Kidney capillary endothelial cell (primary cell): Measurements from ENCODE around the gene COA7.
A peak's percentile ranks its signal among the peaks of the same experiment; 100 is the strongest.
"Not testable (repeated sequence)": the region's sequence is repeated elsewhere in the genome, so short reads cannot be mapped to it uniquely, and the experiment has no call there.

Experiments
- DNase-seq: peaks from one replicate; pipeline ENCODE4 v3.0.0-alpha.2; 2018; ENCODE audit warnings: low spot score

COA7 gene

DNA sequence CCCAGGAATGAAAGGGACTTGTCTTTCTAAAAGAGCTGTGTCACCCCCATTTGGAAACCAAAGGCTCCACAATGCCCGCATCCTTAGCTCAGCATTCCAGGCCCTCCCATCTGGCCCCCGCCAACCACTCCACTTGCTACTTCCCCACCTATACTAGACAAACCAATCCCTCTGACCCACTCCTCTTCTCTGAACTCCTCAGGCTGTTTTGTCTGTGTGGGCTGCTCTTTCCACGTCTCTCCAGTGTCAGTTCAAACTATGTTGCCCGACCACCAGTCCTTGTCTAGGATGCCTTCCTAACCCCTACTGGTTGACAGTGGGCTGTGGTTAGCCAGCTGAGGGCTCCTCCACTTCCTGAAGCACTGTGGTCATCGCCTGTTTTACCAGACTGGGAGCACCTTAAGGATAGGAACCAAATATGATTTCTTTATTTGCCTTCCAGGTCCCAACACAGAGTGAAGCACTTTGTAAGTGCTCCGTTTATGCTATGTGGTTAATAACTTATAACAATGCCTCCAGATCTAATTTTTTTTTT is 8.1 kb upstream of the COA7 start:
- DNase-seq = no peak

- DNase-seq = peak; percentile 78
These were observed 5.0 kb upstream of the COA7 start for GRCh38 chr1:52702886-52703787.

DNA sequence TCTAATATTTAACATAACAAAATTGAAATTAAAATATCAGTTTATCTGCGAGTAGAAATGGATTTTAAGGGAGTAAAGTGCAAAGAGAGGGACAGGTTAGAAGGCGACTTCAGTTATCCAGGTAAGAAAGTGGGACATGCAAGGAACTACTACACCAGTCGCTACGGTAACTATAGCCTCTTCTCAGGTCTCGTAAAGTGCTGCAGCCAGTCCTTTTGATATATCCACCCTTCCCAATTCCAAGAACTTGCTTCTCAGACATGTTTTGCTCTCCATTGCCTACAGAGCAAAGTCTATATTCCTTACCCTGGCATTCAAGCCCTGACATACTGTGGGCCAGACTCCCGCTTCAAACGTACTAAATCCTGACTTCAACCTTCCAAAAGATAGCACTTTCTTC is 2.5 kb downstream of the COA7 start:
- DNase-seq = no peak

DNA sequence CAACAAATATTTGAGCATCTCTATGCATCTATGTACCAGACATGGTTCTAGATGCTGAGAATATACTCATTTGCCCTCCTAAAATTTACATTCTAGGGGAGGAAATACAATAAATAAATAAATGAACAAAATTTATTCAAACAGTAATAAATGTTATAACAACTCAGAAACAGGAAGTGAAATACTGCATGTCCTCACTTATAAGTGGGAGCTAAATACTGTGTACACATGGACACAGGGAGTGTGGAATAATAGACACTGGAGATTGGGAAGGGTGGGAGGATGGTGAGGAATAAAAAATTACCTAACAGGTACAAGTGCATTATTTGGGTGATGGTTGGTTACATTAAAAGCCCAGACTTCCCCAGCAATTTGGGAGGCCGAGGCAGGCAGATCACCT is 4.3 kb downstream of the COA7 start:
- no peak for DNase-seq

DNA sequence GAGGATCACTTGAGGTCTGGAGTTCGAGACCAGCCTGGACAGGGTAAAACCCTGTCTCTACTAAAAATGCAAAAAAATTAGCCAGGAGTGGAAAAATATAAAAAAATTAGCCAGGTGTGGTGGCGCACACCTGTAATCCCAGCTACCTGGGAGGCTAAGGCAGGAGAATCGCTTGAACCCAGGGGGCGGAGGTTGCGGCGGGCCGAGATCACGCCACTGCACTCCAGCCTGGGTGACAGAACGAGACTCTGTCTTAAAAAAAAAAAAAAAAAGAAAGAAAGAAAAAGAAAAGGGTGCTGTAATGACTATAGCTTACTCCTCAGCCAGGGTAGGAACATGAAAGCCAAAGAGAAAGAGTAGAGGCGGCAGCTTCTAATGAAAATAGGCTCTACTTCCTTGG is 4.8 kb downstream of the COA7 start:
- DNase-seq = not testable (repeated sequence)

GRCh38 chr1:52692697-52693096 is 5.5 kb downstream of the COA7 start:
- no peak for DNase-seq

DNA sequence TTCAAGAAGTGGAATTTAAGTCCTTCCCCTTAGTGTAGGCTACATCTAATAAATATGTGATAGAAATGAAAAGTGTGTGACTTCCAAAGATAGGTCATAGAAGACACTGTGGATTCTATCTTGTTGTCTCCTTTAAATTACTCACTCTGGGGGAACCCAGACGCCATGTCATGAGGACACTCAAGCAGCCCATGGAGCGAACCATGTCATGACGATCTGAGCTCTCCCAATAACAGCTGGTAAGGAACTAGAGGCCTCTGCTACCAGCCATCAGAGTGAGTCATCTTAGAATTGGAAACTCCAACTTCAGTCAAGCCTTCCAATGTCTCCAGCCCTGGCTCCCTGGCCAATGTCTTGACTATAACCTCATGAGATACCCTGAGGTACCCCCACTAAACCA is 6.3 kb downstream of the COA7 start:
- DNase-seq = no peak

DNA sequence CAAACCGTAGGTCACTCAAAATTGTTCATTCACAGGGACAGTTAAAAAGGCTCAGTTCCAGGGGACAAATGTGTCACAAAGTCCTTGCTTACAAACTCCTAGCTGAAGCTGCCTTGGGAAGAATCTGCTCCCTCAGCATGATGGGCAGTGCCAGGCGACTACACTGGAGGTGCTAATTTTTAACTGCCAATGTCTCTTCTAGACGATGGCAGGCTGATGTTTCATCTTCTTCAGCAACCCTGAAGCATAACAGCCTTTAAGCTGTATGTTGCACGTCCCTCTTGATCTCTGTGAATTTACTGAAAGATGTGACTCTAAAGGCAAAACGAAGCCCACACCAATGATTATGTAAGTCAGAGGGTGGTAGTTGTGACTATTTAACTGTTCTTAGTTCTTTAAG is 11.3 kb downstream of the COA7 start:
- no peak for DNase-seq

DNA sequence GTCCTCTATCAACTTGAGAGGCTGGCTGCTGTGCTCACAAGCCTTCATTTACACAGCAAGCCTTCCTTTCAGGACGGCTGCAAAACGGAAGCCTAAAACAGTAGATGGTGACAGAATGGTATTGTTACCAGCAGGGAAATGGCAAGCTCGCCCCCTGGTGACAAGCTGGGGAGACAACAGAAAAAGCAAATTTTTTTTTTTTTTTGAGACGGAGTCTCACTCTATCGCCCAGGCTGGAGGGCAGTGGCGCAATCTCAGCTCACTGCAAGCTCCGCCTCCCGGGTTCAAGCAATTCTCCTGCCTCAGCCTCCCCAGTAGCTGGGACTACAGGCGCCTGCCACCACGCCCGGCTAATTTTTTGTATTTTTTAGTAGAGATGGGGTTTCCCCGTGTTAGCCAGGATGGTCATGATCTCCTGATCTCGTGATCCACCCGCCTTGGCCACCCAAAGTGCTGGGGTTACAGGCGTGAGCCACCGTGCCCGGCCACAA is 11.8 kb downstream of the COA7 start:
- DNase-seq = peak; percentile 67

- DNase-seq = no peak
These were observed 13.6 kb downstream of the COA7 start for GRCh38 chr1:52684545-52684944.

DNA sequence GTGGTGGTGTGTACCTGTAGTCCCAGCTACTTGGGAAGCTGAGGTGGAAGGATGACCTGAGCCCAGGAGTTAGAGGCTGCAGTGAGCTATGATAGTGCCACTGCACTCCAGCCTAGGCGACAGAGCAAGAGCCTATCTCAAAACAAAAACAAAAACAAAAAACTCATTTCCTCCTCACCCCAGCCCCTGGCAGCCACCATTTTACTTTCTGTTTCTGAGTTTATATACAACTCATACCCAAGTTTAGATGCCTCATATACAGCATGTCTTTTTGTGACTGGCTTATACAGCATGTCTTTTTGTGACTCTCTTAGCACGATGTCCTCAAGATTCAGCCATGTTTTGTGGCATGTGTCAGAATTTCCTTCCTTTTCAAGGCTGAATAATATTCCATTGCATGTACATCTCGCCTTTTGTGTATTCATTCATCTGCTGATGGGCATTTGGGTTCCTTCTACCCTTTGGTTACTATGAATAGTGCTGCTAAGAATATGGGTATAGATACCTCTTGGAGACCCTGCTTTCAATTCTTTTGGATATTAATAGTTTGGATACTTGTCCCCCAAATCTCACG is 14.7 kb downstream of the COA7 start:
- no peak for DNase-seq

GRCh38 chr1:52681136-52681535 is 17.0 kb downstream of the COA7 start:
- DNase-seq = no peak

- DNase-seq = no peak
These were observed 17.8 kb downstream of the COA7 start for GRCh38 chr1:52680353-52680752.

DNA sequence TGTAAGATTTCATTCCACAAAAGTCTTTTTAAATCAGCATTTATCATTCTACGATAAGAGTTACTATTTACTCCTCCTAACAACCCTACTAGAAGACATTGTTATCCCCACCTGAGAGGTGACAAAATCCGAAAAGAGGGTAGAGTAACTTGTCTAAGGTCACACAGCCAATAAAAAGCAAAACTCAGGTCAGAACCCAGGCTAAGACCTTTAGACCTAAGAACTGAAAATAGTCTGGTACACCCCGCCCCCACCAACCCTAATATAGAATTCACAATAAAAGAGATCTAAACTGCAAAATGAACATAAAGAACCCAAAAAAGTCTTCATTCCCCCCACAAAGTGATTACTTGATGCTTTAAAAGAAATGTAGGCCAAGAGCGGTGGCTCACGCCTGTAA is 18.6 kb downstream of the COA7 start:
- DNase-seq = no peak

DNA sequence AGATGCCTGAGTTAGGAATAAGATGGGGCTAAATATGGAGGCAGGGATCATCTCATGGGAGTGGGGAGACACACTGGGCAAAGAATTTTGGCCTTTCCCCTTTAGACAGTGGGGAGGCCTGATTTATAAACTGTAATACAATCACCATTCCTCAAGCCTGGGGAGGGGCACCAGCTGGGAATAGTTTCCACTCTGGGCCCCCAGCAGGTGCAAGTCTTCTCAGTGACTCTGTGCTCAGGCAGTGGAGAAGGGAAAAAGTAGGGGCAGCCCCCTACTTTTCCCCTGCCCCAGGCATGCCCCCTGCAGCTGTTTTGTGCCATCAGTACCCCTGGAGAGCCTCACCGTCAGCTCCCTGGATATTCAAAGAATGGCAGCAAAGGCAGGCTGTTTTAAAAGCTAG is 19.1 kb downstream of the COA7 start:
- no peak for DNase-seq

- no peak for DNase-seq
These were observed 20.9 kb downstream of the COA7 start for GRCh38 chr1:52677076-52677806.

- no peak for DNase-seq
These were observed 21.8 kb downstream of the COA7 start for GRCh38 chr1:52676249-52676903.

DNA sequence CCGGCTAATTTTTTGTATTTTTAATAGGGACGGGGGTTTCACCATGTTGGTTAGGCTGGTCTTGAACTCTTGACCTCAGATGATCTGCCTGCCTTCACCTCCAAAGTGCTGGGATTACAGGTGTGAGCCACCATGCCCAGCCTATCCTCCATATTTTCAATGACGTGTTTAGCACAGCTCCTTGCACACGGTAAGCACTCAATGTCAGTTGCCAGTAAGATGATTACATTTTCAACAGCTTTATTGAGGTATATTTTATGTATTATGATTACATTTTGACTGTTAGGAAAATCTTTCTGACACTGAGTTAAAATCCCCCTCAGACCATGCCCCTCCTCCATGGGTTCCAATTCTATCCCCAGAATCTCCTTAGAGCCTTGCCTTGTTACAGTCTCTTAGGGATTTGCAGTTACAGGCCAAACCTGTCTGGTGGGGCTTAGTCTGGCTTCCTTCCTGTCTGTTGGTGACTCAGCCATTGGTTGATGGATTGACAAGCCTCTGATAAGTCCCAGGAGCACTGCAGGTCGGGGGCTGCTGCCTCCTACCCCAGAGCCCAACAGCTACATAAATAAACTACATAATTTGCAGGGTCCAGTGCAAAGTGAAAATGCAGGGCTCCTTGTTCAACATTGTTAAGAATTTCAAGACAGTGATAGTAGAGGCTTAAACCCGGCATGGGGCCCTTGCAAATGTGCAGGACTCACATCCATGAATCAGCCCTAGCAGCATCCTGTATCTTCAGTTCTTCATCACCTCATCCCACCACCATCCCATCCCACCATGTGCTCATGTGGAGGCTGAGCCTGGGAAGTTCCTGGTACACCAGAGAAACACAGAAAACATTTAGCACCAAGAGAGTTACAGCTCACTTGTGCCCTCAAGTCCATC is 23.4 kb downstream of the COA7 start:
- DNase-seq = peak; percentile 71

GRCh38 chr1:52673513-52673912 is 24.6 kb downstream of the COA7 start:
- no peak for DNase-seq

GRCh38 chr1:52672946-52673345 is 25.2 kb downstream of the COA7 start:
- DNase-seq = no peak

- DNase-seq = no peak
These were observed 27.5 kb downstream of the COA7 start for GRCh38 chr1:52670604-52671003.
